HepG2 (cell line): ENCODE results near the gene LITAFD. TPM values are rescaled to one million over a fixed set of nuclear protein-coding genes. Genes with fewer than 3 reads are reported as not detected.

Experiments used
- CCDC6 ChIP-seq: sonication (generic); formaldehyde crosslinking; IDR thresholded peaks from 2 replicates; pipeline ENCODE4 v1.8.1; 2022; ENCODE audit warnings: mild to moderate bottlenecking, missing genetic modification reagents, moderate library complexity
- CREB3 ChIP-seq: sonication (generic); formaldehyde crosslinking; IDR thresholded peaks from 2 replicates; pipeline ENCODE4 v1.5.0; 2020; ENCODE audit warnings: missing genetic modification reagents
- GATAD2A ChIP-seq: IDR thresholded peaks from 2 replicates; pipeline ENCODE4 v1.6.1; 2016
- HDAC6 ChIP-seq: fragments of 200-600 bp; sonication (generic); IDR thresholded peaks from 2 replicates; pipeline ENCODE4 v1.7.0; 2017; ENCODE audit warnings: mild to moderate bottlenecking, antibody characterized with exemption, low read length, low read depth
- HOXA7 ChIP-seq: sonication (generic); formaldehyde crosslinking; IDR thresholded peaks from 2 replicates; pipeline ENCODE4 v1.8.1; 2022; ENCODE audit warnings: mild to moderate bottlenecking, missing genetic modification reagents, moderate library complexity
- IRX3 ChIP-seq: sonication (generic); formaldehyde crosslinking; IDR thresholded peaks from 2 replicates; pipeline ENCODE4 v1.8.1; 2023; ENCODE audit warnings: mild to moderate bottlenecking, low read depth, missing genetic modification reagents, borderline replicate concordance
- MAF1 ChIP-seq: sonication (generic); formaldehyde crosslinking; IDR thresholded peaks from 2 replicates; pipeline ENCODE4 v1.5.0; 2020; ENCODE audit warnings: missing genetic modification reagents, borderline replicate concordance
- MTA1 ChIP-seq: sonication (generic); formaldehyde crosslinking; IDR thresholded peaks from 2 replicates; pipeline ENCODE4 v1.4.0; 2020; ENCODE audit warnings: missing genetic modification reagents, mild to moderate bottlenecking, borderline replicate concordance
- NKX3-1 ChIP-seq: sonication (generic); formaldehyde crosslinking; IDR thresholded peaks from 2 replicates; pipeline ENCODE4 v1.5.0; 2020; ENCODE audit warnings: missing genetic modification reagents
- PLSCR1 ChIP-seq: sonication (generic); formaldehyde crosslinking; IDR thresholded peaks from 2 replicates; pipeline ENCODE4 v1.5.0; 2020; ENCODE audit warnings: missing genetic modification reagents, mild to moderate bottlenecking, borderline replicate concordance
- RBM22 ChIP-seq: fragments of 200-400 bp; formaldehyde crosslinking; optimal IDR thresholded peaks from 2 replicates; pipeline ENCODE3; 2017; ENCODE audit warnings: mild to moderate bottlenecking, low read length, moderate library complexity
- STAT6 ChIP-seq: sonication (generic); formaldehyde crosslinking; IDR thresholded peaks from 2 replicates; pipeline ENCODE4 v1.4.0; 2020; ENCODE audit warnings: missing genetic modification reagents, mild to moderate bottlenecking, borderline replicate concordance
- TRAFD1 ChIP-seq: sonication (generic); formaldehyde crosslinking; IDR thresholded peaks from 2 replicates; pipeline ENCODE4 v1.5.1; 2020; ENCODE audit warnings: missing genetic modification reagents, mild to moderate bottlenecking, borderline replicate concordance
- ZBTB7A ChIP-seq: sonication (generic); formaldehyde crosslinking; IDR thresholded peaks from 2 replicates; pipeline ENCODE4 v1.8.0; 2022; ENCODE audit warnings: mild to moderate bottlenecking, missing genetic modification reagents
- ZFP36L1 ChIP-seq: sonication (generic); formaldehyde crosslinking; IDR thresholded peaks from 2 replicates; pipeline ENCODE4 v1.8.0; 2022; ENCODE audit warnings: mild to moderate bottlenecking, missing genetic modification reagents, moderate library complexity
- ZKSCAN1 ChIP-seq: fragments of 150-350 bp; IDR thresholded peaks from 2 replicates; pipeline ENCODE4 v1.6.1; 2014; ENCODE audit warnings: low read length
- ZNF138 ChIP-seq: sonication (generic); formaldehyde crosslinking; IDR thresholded peaks from 2 replicates; pipeline ENCODE4 v1.5.0; 2020; ENCODE audit warnings: mild to moderate bottlenecking, low read depth, missing genetic modification reagents
- ZNF383 ChIP-seq: sonication (generic); formaldehyde crosslinking; IDR thresholded peaks from 2 replicates; pipeline ENCODE4 v1.4.0; 2020; ENCODE audit warnings: missing genetic modification reagents, mild to moderate bottlenecking, borderline replicate concordance
- ZNF878 ChIP-seq: sonication (generic); formaldehyde crosslinking; IDR thresholded peaks from 2 replicates; pipeline ENCODE4 v1.8.1; 2023; ENCODE audit warnings: mild to moderate bottlenecking, missing genetic modification reagents, moderate library complexity
- polyA plus RNA-seq, 8 experiments: library from polyadenylated mRNA; depleted of rRNA in 3 of 8; stranded (reverse) in 7 of 8; unstranded in 1 of 8; fragments of >200 nt; fragmentation: Illumina TruSeq in 4 of 8; extraction: Trizol in 4 of 8; gene quantifications; 2 replicates each; pipeline versions ENCODE4 v1.2.1 to v1.2.3, GENCODE V29; 2011 to 2016; ENCODE audit warnings: low read depth in 4 of 8, missing spikeins in 1 of 8, mixed read lengths in 1 of 8; ENCODE audit not compliant: insufficient read depth in 1 of 8
- total RNA-seq, 5 experiments: library from RNA; depleted of rRNA; stranded (reverse); fragments of >200 nt; fragmentation: Illumina TruSeq; extraction: Trizol; gene quantifications; 2 replicates each; pipeline ENCODE4 v1.2.3, GENCODE V29; 2016; ENCODE audit warnings: low read depth in 1 of 5
- TF ChIP-seq, protein P1 (sequence below): sonication (generic); formaldehyde crosslinking; IDR thresholded peaks from 2 replicates; pipeline ENCODE4 v1.8.1; 2023; ENCODE audit warnings: missing genetic modification reagents, mild to moderate bottlenecking, borderline replicate concordance
- TF ChIP-seq, protein P2 (sequence below): sonication (generic); formaldehyde crosslinking; IDR thresholded peaks from 2 replicates; pipeline ENCODE4 v1.8.1; 2022; ENCODE audit warnings: mild to moderate bottlenecking, missing genetic modification reagents

LITAFD gene
- total and polyA plus RNA-seq, 2 of the 13 experiments (the other 11 are each of a cell fraction or from before 2014, with no cell fraction given) = not detected

GRCh38 chr16:8905795-8906591 lies 23.8 kb downstream of the LITAFD start (continued):
- TF ChIP-seq PLSCR1 (no peak), ZKSCAN1 (no peak), CREB3 (CRISPR knock-in tag) (no peak), ZNF878 (CRISPR knock-in tag) (no peak), ZNF138 (CRISPR knock-in tag) (no peak), HOXA7 (CRISPR knock-in tag) (no peak), ZFP36L1 (CRISPR knock-in tag) (no peak), RBM22 (peak; percentile 88), GATAD2A (no peak), ZBTB7A (CRISPR knock-in tag) (peak; percentile 45; the same call in 1 of the 2 replicates), MTA1 (peak; percentile 41; the same call in 1 of the 2 replicates), STAT6 (CRISPR knock-in tag) (0 out of 2 replicates have a peak, but pooled peaks have one; percentile 37), IRX3 (CRISPR knock-in tag) (no peak), CCDC6 (no peak), MAF1 (no peak), HDAC6 (no peak), NKX3-1 (CRISPR knock-in tag) (no peak), TRAFD1 (CRISPR knock-in tag) (no peak), ZNF383 (no peak)
- TF ChIP-seq, protein P1, sequence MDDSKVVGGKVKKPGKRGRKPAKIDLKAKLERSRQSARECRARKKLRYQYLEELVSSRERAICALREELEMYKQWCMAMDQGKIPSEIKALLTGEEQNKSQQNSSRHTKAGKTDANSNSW (CRISPR knock-in tag) = no peak
- TF ChIP-seq, protein P2, sequence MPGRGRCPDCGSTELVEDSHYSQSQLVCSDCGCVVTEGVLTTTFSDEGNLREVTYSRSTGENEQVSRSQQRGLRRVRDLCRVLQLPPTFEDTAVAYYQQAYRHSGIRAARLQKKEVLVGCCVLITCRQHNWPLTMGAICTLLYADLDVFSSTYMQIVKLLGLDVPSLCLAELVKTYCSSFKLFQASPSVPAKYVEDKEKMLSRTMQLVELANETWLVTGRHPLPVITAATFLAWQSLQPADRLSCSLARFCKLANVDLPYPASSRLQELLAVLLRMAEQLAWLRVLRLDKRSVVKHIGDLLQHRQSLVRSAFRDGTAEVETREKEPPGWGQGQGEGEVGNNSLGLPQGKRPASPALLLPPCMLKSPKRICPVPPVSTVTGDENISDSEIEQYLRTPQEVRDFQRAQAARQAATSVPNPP (CRISPR knock-in tag) = 0 out of 2 replicates have a peak, but pooled peaks have one; percentile 33
